KG1 (cell line): ENCODE data around the gene CORO2B.

Experiments
- DNase-seq: peaks from one replicate; lab custom pipeline; 2025; lab: John Stamatoyannopoulos, UW

Gene CORO2B

GRCh38 chr15:68608844-68609232 lies 30.0 kb downstream of the CORO2B start:
- no peak for DNase-seq

DNA sequence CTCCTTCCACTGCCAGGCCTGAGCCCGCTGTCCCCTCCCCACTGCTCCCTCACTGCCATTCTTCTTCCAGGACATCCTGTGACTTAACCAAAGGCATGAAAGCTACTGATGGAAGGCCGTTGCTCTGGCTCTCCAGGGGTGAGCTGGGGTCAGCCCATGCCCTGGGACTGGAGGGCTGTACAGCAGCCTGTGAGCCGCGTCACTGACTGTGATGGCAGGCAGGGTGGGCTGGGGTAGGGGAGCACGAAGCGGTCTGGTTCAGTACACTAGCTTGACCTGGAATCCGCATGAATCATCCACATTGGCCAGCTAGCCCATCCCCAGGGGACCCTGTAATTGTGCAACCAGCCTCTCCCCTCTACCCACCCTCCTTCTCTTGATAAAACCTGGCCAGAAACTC lies 30.8 kb downstream of the CORO2B start:
- no peak for DNase-seq

DNA sequence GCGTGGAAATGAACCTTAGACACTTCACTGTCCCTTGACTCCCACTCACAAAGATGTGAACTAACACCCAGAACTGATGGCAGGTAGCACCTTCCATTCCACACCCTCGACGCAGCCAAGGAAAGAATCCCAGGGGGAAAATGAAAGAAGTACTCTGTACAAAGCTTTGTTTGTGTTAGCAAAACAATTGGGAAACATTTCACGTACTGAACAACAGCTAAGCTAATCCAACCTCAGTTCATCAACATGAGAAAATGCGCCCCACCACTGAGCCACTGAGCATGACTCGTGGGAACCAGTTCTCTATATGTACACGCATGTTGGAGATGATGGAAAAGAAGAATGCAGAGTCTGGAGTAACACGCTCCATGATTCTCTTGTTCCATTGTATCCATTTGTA lies 32.0 kb downstream of the CORO2B start:
- DNase-seq, result no peak

DNA sequence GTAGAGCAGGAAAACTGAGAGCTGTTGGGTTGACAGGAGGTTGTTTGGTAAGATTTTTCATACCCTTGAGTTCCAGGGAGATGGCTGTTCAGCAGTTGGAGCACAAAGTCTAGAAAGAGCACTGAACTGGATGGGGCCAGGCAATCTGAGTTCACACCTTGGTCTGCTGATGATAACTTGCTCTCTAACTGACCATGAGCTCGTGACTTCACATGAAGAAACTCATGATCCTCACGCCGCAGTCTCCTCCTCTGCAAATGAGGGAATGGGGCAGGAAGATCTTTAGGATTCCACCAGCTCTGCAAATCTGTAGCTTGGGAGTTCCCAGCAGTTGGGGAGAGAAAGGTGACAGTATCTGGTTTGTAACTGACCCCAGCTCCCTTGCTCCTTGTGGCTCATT lies 33.7 kb downstream of the CORO2B start:
- DNase-seq, result no peak

DNA sequence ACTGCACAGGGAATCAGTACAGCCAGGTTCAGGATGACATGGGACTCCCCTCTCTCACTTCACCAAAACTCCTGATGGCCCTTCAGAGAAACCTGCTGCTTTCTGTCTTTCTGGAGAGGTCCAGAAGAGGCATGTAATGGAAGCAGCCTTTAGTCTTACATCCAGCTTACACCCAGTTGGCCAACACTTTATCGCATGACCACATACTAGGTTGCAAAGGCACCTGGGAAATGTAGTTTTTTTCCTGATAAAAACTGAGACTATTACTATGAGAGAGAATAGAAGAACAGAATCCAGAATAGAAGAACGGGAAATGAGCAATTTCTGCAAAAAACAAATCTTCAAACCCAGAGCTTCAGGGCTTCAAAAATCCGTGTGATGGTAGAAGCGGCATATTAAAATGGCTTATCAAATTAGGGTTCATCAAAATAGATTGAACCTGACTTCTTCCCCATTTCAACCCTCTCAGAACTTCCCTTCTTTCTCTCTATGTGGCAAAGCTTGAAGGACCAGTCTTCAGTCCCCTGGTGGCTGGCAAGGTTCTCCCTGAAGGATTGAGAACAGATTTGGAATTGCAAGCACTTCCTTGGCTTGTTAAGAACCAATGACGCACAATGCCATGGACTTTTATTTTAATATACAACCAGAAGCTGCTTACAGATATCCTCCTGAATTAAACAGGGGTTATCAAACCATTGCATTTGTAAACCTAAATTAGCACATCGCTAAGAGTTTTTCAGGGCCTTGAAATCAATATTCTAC lies 34.4 kb downstream of the CORO2B start:
- no peak for DNase-seq

- no peak for DNase-seq
Measured at GRCh38 chr15:68614286-68615035, 35.7 kb downstream of the CORO2B start.

DNA sequence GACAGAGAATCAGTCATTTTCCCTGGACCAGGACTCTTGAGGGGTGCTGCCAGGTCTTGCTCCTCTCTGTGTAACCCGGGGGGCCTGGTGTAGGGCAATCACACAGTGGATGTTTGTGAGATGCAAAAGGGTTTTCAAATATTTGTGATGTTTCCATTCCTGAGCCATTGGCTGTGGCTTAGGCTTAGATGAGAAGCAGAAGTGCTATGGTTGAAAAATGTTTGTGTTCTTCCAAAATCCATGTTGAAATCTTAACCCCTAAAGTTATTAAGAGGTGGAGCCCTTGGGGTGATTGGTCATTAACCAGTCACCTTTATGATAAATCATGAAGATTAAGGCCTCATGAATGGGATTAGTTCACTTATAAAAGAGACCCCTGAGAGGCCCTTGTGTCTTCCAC lies 36.5 kb downstream of the CORO2B start:
- no peak for DNase-seq

DNA sequence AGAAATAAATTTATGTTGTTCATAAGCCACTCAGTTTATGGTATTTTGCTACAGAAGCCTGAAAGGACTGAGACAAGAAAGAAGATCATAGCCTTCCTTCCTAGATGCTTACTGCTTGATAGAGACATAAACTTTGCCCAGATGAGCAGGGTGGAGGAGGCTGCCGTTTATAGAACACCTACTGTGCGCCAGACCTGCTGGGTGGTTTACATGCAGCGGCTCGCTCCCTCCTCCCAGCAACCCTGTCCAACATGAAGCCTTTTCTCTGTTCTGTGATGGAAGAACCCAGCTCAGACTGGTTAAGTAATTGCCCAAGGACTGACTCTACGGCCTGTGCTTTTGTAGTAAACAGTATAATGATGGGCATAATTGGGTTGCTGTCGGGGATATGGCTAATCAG lies 37.0 kb downstream of the CORO2B start:
- DNase-seq, result no peak

DNA sequence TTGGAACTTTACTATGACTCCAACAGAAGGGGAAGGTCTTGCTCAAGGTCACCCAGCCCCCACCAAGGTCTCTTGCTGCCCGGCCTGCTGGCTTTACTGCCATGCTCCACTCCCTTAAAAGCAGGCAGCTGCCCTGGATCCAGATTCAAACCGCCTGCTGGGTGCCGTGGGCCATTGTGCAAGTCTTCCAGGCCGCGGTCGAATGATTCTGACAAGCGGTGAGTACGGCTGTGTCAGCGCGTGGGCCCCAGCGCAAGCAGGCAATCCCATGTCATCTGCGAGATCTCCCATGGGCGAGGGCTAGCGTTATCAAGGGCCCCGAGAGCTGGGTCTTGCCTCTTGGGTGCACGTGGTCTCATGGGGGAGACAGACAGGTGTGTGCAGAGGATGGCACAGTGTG lies 37.6 kb downstream of the CORO2B start:
- DNase-seq, result no peak

DNA sequence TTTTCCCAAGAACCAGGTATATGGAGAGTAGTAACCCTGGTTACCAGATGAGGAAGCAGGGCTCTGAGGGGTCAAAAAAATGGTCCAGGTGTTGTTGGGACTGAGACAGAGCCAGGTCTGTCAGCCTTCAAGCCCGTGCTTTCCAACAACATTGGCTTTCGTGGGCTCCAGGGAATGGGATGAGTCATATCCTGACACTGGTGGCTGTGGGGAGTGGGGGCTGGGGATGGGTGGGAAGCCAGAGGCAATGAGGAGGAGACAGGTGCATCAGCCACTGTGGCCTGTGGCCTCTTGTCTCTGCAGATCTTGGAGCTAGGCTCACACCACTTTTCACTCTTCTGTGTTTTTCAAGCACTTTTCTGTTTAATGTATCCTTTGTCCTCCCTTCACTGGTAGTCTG lies 38.2 kb downstream of the CORO2B start:
- no peak for DNase-seq

GRCh38 chr15:68617777-68618176 lies 39.0 kb downstream of the CORO2B start:
- DNase-seq, result no peak

GRCh38 chr15:68618394-68618793 lies 39.6 kb downstream of the CORO2B start:
- no peak for DNase-seq

DNA sequence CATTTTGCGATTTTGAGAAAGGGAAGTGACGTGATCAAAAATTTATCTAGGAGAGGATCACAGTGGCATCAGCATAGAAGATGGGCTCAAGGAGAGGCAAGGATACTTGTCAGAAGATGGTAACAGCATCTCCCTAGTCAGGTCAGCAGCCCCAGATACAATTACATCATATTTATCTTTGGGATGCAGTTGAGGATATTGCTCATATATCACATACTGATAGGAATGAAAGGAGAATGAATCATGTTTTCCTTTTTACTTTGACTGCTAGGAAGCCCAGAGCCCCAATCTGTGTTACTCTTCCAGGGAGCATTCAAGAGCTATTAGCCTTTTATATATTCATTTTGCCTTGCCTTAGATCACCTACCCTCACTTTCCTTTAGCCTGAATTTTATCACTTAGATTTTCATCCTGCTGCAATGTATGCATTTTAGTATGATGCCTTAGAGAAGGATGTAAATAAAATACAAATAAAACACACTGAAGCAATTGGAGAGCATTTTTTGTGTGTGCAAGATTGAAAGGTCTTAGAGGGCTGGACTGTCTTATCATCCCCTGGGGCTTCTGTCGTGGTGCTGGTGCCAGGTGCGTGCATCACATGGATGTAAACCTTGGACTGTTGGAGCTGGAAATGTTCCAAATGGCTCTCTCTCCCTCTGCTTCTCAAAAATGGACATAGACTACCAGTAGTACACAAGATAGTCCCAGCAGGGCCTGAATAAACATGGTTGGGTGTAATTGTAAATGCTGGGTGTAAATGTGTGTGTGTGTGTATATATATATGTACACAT lies 40.3 kb downstream of the CORO2B start:
- no peak for DNase-seq

DNA sequence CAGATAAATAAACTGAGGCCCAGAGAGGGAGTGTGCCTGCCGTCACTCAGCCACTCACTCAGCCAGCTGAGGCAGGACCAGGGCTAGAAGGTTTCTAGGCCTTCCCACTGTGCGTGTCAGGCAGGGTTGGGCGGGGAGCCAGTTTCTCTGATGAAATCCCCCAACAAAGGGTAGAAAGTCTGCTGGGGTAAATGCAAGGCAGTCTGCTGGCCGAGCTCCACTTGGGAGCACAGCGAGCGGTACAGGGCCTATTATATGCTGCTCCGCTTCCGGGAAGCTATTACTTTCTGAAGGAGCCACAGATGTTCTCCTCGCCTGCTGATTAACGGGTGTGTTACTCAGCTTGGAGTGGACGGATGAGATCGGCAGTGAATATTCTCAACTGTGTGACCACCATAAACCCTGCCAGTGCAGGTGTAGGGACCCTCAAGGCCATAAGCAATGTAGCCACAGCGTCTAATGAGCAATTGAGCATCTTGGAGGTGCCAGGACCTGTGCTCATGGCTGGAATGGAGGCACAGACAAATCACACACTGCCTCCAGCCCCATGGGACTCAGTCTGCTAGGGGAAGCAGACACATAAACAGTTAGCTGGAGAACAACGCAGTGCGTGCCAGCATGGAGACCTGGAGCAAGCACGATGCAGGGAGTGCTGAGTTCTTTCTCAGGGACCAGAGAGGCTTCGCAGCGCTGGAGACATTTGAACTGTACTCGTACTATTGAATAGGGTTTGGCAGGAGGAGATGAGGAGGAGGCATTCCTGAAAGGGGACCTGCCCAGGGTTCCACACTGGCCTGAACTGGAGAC lies 42.1 kb downstream of the CORO2B start:
- DNase-seq, result no peak

DNA sequence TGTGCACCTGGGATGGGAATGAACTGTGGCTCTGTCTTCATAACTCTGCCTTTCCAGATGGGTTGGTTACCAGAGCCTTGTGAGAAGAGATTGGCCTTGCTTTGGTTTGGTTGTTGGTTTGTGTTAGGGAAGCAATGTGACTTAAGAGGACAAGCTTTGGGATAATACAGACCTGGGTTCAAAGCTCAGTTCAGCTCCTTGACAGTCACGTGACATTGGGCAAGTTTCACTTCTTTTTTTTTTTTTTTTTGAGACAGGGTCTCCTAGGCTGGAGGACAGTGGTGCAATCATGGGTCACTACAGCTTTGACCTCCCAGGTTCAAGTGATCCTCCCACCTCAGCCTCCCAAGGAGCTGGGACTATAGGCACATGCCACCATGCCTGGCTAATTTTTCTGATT lies 42.7 kb downstream of the CORO2B start:
- DNase-seq, result no peak

DNA sequence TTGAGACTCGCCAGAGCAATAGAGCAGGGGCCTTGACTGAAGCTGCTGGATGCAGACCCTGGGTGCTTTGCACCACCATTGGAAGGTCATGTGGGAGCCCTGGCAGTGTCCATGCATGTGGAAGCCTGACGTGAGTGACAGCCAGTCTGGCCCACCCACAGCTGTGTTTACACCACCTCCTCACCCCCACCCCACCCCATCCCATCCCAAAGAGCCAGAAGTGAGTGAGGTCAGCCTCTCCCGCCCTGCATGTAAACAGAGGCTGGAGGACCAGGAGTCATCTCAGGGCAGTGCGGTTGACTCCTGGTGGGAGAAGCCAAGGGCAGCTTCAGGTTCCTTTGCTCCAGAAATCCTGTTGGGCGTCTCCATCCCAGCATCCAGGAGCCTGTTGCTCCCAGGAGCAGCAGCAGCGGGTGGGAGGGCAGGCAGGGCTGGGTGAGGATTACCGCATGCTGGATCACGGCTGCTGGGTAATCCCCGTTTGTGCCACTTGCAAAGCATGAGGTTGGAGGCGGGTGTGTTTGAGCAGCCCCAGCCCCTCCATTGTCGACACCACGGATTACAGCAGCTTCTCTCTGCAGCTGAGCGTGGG lies 44.6 kb downstream of the CORO2B start:
- DNase-seq, result no peak

- DNase-seq, result no peak
Measured at GRCh38 chr15:68625853-68626252, 47.1 kb downstream of the CORO2B start.

- DNase-seq, result no peak
Measured at GRCh38 chr15:68626283-68626682, 47.5 kb downstream of the CORO2B start.

DNA sequence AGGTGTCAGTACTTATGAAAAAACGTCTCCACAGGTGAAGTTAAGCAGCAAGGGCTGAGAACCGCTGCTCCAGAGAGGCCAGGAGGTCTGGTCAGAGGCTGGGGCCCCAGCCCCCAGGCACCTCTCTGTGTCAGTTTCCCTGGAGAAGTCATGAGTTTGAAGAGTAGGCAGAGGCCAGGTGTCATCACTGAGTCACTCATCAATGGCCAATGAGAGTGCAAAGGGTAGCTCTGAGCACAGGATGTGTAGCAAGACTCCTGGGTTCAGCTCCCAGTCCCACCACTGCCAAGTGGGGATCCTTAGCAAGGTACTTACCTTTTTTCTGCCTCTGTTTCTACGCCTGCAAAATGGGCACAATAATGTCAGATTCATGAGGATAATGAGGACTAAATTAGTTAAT lies 47.9 kb downstream of the CORO2B start:
- DNase-seq, result no peak

- DNase-seq, result no peak
Measured at GRCh38 chr15:68627476-68627875, 48.7 kb downstream of the CORO2B start.

- DNase-seq, result no peak
Measured at GRCh38 chr15:68627995-68628394, 49.2 kb downstream of the CORO2B start.
